Measurements from ENCODE around the gene NACC1.
"Not testable (repeated sequence)": the region's sequence is repeated elsewhere in the genome, so short reads cannot be mapped to it uniquely, and the experiment has no call there.

NACC1 gene

GRCh38 chr19:13139633-13140311 is 21.7 kb downstream of the NACC1 start:
- ChIA-PET POLR2A (ENCODE audit: low non-redundant PET) (no interaction called here), CTCF (no interaction called here)
- peak overlapping the region; percentile 53 for H3K27ac ChIP-seq
- no peak for DNase-seq (ENCODE audit: low spot score)
- no peak for TF ChIP-seq CTCF (conservative IDR thresholded peaks at IDR 0.05; ENCODE audit: low read depth)

DNA sequence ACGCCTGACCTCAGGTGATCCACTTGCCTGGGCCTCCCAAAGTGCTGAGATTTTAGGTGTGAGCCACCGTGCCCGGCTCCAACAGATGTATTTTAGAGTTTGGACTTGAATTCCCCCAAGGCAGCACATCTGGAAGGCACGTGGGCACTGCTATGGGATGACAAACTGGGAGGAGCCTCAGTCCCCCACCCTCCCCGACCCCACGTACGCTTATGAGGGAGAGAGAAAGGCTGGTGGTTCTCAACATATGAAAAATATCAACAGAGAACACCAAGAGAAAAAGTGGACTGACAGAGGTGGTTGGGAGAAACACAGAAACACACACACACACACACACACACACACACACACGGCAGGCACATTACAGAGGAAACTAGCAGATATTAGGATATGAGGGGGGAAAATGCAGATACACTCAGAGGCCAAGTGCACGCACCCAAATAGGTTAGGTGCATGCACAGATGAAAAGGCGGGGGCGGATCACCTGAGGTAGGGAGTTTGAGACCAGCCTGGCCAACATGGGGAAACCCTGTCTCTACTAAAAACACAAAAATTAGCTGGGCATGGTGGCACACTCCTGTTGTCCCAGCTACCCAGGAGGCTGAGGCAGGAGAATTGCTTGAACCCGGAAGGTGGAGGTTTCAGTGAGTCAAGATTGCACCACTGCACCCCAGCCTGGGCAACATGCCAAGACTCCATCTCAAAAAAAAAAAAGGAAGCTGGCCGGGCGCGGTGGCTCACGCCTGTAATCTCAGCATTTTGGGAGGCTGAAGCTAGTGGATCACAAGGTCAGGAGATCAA is 28.9 kb downstream of the NACC1 start:
- POLR2A ChIA-PET (ENCODE audit: low non-redundant PET), result interaction anchor here (0.6 kb wide), 1 partner anchor 13 kb away, joined by 4 read pairs; no protein-coding TSS in a partner anchor
- CTCF ChIA-PET, result interaction anchor here (0.6 kb wide), 2 partner anchors 53 to 169 kb away, joined by 3 to 4 read pairs; no protein-coding TSS in a partner anchor
- DNase-seq (ENCODE audit: low spot score), result no peak
- no peak for TF ChIP-seq CTCF (conservative IDR thresholded peaks at IDR 0.05; ENCODE audit: low read depth)
- peak overlapping the region; percentile 100 for H3K27ac ChIP-seq

DNA sequence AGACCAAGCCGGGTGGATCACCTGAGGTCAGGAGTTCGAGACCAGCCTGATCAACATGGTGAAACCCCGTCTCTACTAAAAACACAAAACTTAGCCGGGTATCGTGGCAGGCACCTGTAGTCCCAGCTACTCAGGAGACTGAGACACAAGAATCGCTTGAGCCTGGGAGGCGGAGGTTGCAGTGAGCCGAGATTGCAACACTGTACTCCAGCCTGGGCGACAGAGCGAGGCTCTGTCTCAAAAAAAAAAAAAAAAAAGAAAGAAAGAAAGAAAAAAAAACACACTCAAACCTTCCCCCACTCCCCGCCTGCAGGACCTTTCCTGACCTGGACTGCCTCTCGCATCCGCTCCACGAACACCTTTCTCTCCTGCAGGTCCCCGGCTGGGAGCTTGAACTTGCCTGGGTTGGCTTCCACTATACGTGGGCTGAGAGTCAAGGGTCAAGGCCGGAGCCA is 31.1 kb downstream of the NACC1 start:
- DNase-seq (ENCODE audit: low spot score); CTCF ChIA-PET: not testable (repeated sequence)
- POLR2A ChIA-PET (ENCODE audit: low non-redundant PET), result interaction anchor here (1.8 kb wide), 1 partner anchor 31 kb away, joined by 8 read pairs; the partner anchor contains the start of gene NACC1
- peak overlapping the region; percentile 100 for H3K27ac ChIP-seq

DNA sequence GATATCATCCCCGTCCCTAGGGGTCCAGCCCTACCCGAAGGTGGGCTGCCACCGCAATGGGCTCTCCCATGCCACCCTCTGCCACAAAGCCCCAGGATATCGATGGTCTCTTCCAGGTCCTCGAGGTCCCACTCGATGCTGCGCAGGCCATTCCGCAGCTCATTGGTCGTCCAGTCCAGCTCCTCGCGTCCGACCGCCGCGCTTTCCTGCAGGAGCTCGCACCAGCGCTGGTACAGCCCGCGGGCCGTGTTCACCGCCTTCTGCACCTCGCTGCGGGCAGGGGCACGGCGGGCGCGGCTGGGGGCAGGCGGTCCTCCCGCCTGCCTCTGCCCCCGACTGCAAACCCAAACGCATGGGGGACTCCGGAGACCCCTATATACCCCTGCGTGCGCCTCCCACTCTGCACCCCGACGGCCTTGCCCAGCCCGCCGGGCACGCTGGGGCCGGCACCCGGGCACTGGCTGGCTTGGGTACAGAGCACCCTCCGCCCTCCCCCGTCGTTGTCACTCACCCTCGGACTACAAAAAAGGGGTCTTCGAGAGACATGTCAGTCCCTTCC is 31.6 kb downstream of the NACC1 start:
- TF ChIP-seq CTCF (conservative IDR thresholded peaks at IDR 0.05; ENCODE audit: low read depth), result no peak
- H3K27ac ChIP-seq, result peak overlapping the region; percentile 100
- no peak for DNase-seq (ENCODE audit: low spot score)
- CTCF ChIA-PET, result interaction anchor here (0.6 to 0.7 kb wide), 2 partner anchors 44 to 172 kb away, joined by 4 to 7 read pairs; no protein-coding TSS in a partner anchor
- POLR2A ChIA-PET (ENCODE audit: low non-redundant PET), result interaction anchor here (1.8 kb wide), 1 partner anchor 32 kb away, joined by 8 read pairs; the partner anchor contains the start of gene NACC1

DNA sequence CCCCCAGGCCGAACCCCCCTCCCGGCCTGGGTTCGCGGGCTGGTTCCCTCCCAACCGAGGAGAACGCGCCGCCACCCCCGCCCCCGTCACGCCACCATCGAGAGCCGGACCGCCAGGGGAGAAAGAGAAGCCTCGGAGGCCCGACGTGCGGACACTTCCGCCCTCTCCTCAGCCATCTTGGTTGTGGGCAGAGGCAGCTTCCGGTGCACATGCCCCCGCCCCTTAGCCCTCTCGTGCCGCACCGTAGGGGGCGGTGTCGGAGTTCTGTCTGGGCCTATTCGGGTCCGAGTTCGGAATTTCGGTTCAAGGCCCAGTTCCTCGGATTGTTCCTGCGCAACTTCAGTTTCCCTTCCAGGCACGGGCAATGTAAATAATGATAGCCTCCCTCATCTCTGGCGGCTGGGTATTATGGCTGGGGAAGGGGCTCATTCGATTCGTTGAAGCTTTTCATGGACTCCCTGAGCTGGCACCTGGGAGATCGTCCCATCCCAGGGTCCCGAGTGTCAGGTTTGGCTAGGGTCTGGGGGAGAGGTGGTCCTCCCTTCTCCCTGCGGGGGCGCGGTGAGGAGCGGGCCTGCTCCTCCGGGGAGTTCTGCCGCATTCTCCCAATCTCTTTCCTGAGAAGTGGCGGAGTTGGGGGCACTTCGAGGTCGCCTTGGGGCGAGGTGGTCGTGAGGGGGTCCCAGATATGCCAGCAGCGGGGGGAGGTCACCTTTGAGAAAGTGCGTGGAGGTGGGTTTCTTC is 32.3 kb downstream of the NACC1 start, which contains the start of the genes IER2 and STX10:
IER2 (plus strand) TSS at position 225 of the 744 bp plus-strand sequence. CDS start 2,776 bp downstream, outside the sequence.
STX10 (minus strand) TSS at position 189 of the 744 bp plus-strand sequence. CDS start 202 bp downstream, outside the sequence.
- peak; percentile 92 for DNase-seq (ENCODE audit: low spot score)

More for the DNA sequence above, 32.3 kb downstream of the NACC1 start, which contains the start of the genes IER2 and STX10:
- ChIA-PET CTCF (interaction anchor here (0.6 to 0.7 kb wide), 5 partner anchors 33 to 264 kb away, joined by 3 to 7 read pairs (median 4); no protein-coding TSS in a partner anchor), POLR2A (ENCODE audit: low non-redundant PET) (interaction anchor here (1.8 kb wide), 1 partner anchor 32 kb away, joined by 8 read pairs; the partner anchor contains the start of gene NACC1)
- H3K27ac ChIP-seq, result peak within 1 kb of the TSS; percentile 100
- peak; percentile 66 for TF ChIP-seq CTCF (conservative IDR thresholded peaks at IDR 0.05; ENCODE audit: low read depth)

Data from RWPE1 (cell line).